ACHN (cell line): ENCODE results near the gene CUX1.
"Not testable (repeated sequence)": the region's sequence is repeated elsewhere in the genome, so short reads cannot be mapped to it uniquely, and the experiment has no call there.

Source experiments
- DNase-seq: peaks from one replicate; pipeline ENCODE4 v3.0.0-alpha.2; 2015
- in situ Hi-C: cut with HindIII; loops from 2 replicates; pipeline ENCODE4 v1.10.0; 2017; ENCODE audit warnings: low sequenced_read_pairs, low pct_ligation_motif_present, low pct_unique_long_range_greater_than_20kb

Gene CUX1

DNA sequence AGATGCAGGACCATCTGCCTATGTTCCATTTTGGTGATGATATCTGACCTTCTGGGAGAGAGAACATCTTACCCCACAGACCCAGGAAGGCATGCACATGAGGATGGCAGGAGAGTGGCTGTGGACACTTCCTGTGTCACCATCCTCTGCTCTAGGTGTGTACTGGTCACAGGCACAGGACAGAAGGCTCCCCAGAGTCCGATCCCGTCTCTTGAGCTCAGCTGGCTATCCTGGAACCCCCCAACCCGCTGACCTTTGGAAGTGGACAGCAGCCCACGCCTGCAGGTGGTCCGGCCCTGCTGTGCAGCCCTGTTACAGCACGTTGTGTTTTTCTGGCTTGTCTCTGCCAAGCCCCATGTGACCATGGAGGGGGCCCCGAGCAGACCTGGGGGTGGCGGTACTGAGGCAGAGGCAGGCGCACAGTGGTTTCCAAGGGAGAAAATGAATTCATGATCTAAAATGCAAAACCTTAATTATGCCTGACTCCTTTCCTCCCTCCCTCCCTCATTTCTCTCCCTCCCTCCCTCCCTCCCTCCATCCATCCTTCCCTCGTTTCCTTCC lies 178.8 kb downstream of the CUX1 start:
- no peak for DNase-seq
- in situ Hi-C loops: no loop called here

DNA sequence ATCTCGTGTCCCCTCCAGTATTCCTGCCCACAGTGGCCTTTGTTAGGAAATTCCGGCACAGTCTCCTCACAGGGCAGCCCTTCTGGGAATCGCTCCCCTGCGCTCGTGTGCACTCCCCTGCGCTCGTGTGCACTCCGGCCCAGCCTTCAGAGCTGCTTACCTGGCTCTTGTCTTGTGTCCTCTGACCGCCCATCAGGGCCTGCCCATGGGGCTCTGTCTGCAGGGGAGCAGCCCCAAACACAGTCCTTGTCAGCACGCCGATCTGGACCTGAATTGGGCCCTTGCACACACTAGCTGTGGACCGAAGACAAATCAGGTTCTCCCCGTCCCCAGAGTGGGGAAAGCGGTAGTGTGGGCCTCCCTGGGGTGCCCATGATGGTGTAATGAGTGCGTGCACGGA lies 179.4 kb downstream of the CUX1 start:
- no peak for DNase-seq
- in situ Hi-C loops: no loop called here

DNA sequence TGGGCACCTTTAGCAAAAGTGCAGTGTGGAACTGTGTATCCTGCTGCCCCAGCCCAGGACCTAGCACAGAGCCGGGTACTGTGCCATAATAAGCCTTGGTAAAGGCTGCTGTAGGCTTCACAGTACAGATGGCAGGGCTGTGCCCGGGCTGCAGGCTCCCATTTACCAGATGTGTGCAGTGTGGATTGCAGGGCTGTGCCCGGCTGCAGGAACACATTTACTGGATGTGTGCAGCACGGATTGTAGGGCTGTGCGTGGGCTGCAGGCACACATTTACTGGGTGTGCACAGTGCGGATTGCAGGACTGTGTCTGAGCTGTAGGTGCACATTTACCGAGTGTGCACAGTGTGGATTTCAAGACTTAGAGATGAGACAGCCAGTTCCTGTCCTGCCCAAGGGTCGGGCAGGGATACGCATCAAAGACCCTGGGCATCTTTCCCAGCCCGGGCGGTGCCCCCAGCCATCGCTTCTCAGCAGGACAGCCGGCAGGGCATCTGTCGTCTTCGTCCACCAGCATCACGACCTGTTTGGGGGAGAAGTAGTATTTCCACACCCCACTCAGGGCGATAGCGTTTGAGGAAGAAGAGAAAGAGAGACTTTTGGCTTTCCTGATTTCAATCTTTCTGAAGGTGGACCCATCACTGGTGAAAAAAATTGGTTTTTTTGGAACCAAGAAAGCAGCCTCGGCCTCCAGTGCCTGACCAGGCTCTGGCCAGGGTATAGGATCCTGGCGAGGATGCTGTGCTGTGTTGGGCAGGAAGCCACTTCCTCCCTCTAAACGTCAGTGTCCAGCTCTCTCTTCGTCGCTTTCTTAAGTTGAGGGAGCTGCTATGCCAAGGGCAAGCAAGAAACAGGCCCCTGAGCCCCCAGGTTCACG lies 180.8 kb downstream of the CUX1 start:
- in situ Hi-C loops: no loop called here
- no peak for DNase-seq

DNA sequence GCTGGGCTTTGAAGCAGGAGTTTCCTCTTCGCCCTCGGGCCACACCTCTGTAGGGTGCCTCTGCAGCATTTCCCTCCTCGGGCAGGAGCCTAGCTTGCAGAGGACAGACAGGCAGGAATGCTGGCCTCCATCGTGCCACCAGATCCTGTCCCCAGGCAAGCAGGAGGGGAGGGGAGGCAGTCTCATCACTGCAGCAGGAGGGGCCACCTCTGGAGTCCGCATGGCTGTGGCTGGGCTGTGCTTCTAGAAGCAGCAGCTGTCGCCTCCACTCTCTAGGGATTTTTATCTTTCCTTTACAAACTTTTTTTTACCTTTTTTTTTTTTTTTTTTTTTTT lies 181.4 kb downstream of the CUX1 start:
- in situ Hi-C loops: no loop called here
- no peak for DNase-seq

DNA sequence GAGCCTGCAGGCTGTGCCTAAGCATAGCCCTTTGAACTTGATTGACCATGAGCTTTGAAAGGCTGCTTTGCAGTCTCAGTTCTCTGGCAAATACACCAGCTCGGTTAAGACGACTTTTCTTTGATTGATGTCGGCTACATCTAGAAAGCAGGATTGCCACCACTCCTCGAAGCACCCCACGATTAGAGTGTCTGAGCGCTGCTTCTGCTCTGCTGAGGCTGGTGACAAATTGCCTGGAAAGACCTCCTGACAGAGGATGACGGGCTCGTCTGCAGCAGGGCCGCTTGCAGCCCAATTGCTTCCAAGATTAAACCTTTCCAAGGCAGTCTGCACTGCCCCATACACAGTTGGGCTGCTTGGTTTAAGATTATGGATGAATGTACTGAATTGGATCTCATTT lies 182.0 kb downstream of the CUX1 start:
- in situ Hi-C loops: no loop called here
- DNase-seq: no peak

DNA sequence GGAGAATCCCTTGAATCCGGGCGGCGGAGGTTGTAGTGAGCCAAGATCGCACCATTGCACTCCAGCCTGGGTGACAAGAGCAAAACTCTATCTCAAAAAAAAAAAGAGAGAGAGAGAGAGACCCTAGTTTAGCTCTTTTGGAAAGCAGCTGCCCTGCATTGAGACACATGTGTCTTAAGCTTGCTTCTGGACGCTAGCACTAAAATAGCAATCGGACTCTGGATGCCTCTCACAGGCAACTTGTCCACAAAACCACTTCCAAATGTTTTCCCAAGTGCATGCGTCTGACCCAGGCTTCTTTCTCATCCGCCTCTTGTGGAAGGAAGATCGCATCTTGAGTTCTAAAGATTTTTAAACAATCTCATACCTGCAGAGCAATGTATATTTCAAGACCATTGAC lies 182.7 kb downstream of the CUX1 start:
- in situ Hi-C loops: no loop called here
- DNase-seq: no peak

DNA sequence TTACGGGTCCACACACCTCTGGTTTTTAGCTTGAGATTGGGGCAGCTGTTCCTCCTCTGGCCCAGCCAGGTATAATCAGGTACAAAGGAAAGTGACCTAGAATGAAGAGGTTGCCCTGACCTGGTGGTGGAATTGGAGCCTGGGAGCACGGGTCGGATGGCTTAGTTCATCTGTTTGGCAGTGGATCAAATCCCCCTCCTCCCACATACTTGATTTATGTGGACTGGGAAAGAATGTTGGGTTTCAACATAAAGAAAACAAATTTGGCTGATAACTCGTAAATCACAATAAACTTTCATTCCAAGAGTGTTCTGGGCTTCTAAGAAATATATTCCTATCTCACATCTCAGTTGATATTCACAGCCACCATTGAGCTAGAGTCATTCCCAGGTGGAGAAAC lies 186.8 kb downstream of the CUX1 start:
- DNase-seq: no peak
- in situ Hi-C loops: no loop called here

DNA sequence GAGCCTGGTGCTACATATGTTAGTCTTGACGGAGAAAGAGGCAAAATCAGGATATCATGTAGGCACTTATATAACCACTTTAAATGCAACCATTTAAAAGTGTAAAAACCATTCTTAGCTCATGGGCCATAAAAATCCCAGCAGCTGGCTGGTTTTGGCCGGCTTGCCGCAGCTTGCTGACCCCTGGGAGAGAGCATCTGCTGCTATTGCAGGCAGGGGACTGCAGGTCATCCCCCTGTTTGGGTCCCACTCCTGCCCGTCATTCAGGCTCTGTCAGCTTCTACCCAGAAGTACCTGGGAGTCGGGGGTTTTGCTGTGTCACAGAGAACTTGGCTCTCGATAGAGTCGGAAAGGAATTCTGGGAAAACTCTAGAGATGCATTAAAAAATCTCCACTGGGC lies 187.4 kb downstream of the CUX1 start:
- no peak for DNase-seq
- in situ Hi-C loops: no loop called here

DNA sequence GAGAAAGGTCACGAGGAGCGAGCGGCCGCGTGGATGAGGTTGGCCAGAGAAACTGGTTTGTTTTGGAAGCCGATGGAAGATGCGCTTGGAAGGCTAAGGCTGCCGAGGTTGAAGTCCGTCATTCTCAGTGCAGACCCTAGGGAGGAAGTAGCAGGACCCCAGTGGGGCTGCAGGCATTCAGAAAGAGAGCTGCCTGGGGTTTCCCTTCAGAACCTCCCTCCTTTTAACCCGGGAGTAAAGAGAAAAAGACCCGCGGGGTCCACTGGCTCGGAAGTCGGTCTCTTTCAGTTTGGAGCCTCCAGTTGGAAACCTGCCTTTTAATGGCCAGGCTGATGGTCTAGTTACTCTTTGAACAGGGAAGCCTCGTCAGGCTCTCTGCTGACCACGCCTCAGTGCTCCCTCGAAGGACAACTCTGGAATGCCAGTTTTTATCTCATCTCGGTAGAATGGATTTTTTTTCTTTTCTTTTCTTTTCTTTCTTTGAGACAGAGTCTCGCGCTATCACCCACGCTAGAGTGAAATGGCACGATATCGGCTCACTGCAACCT lies 188.6 kb downstream of the CUX1 start:
- in situ Hi-C loops: no loop called here
- no peak for DNase-seq

DNA sequence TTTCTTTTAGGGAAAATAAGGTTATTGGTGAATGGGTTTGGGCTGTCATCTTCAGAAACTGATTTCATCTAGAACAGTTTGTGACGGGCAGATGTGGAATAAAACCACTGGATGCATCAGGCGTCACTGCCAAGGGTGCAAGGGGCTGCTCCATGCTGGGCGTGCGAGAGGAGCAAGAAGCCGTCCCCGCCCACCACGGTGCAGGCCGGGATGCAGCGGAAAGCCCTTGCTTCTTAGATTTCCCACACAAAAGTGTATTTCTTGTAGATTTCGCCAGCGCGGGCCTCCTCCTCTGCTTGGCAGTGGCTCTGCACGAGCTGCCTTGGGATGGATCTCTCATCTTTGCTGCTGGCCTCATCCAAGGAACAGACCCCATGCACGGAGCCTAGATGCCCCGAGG lies 189.3 kb downstream of the CUX1 start:
- in situ Hi-C loops: no loop called here
- no peak for DNase-seq

DNA sequence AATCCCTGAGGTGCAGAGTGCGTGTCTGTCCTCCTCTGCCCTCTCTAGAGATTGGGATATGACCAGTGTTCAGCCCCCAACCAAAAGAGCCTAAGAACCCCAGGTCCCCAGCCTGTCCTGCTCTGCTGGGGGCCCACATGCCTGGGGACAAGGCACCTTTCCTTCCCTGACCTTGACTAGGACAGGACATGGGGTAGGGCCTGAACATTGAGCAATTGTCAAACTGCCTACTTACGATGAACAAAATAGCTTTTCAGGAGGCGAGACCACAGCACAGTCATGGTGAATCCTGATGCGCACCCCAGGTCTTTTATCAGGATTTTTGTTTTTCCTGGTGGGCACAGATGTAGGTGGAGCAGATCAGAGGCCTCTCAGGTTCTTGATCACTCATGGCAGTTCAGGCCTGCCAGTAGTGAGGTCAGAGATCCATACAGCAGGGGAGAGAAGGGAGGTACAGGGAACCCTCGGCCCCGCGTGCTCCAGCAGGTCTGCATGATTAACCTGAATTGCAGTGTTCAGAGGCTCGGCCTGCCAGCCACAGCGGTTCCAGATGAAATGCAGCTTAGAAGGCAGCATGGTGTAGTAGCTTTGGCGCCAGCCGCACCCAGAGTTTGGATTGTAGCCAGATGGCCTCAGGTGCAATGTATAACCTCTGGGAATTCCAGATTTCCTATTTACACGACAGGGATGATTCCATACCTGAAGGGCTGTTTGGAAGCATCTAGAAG lies 191.3 kb downstream of the CUX1 start:
- in situ Hi-C loops: no loop called here
- no peak for DNase-seq

DNA sequence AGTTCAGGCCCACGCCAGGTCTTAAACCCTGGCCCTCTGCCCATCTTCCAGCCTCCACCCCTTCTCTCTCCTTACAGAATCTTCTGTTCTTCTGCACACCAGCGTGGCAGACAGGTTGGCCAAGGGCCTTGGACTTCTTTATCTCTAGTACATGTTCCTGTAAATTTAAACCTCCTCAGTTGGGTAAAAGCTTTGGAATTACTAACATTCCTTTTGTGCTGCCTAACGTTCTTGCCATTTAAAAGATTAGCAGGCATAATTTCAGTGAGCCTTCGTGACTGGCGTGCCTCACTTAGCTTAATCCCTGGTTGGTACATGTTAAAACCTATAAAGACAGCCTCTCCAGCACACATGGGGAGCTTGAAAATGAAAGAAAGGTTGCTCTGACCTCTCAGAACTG lies 192.2 kb downstream of the CUX1 start:
- DNase-seq: no peak
- in situ Hi-C loops: no loop called here

DNA sequence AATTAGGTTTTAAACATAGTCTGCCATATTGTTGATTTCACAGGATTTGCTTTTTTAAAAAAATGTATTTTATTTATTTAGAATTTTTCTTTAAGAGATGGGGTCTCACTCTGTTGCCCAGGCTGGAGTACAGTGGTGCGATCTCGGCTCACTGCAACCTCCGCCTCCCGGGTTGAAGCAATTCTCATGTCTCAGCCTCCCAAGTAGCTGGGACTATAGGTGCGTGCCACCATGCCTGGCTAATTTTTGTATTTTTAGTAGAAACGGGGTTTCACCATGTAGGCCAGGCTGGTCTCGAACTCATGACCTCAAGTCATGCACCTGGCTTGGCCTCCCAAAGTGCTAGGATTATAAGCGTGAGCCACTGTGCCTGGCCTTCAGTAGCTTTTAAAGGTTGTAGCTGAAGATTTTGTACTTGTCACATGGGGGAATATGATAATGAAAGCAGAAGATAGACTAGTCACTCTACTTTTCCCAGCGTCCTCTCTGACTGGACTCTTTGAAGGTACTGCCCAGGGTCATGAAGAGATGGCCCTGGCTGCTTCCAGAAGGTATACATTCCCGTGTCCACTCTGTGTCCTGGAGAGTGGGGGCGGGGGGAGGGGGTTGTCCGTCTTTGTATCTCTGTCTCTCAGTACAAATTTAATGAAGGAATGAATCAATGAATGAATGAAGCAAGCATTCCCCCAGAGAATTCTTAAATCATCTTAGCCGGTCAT lies 194.8 kb downstream of the CUX1 start:
- DNase-seq, in situ Hi-C loops: not testable (repeated sequence)

DNA sequence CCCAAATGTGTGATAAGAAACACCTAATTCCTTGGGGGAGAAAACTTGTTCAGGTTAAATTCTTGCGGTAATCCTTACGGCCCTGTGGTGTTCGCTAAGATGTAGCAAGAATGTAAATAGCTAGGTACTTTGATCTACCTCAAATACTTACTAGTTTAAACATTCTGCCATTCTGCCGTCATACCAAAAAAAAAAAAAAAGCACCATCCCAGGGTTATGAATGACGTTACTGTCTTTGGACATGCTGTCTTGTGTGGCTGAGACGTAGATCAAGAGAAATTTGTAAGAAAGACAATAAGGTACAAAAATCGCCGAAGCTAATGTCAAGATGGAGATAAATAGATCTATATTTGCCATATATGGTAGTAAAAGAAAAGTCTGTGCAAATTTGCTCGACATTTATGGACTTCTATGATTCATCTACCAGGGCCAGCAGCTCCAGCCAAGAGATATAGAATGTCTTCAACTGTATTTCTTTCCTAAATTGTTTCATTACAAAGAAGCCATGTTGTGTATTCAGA lies 195.6 kb downstream of the CUX1 start:
- DNase-seq: no peak
- in situ Hi-C loops: no loop called here

DNA sequence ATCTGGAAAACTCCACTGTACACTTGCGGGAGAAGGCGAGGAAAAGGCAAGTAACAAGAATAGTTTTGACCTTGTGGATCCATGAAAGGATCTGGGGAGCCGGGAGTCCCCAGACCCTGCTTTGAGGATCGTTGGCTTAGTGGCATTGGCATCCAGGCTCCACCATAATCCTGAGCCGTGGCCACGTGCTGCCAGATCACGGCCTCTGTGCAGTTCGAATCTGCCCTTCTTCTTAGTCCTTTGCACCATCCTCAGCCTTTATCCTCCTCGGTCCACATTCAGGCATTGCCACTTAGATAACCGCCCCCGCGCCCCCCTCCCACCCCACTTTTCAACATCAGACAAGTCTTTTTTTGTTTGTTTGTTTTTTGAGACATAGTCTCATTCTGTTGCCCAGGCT lies 201.4 kb downstream of the CUX1 start:
- DNase-seq: no peak

DNA sequence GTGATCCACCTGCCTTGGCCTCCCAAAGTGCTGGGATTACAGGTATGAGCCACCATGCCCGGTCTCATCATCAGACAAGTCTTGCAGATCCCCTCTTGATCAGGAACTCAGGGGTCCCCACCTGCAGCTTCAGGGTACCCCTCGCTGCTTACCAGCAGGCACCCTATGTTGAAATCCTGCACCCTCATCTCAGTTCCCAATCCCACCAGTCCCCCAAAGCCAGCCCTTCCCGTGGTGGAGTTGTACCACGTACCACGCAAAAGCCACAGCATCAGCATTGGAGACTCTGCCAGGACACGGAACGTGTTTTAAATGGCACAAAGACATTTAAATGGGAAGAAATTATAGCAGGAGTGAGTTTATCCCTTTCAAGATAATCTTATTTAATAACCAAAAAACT lies 202.0 kb downstream of the CUX1 start:
- in situ Hi-C loops: no loop called here

More for the DNA sequence above, 201.4 kb downstream of the CUX1 start:
- in situ Hi-C loops: no loop called here

DNA sequence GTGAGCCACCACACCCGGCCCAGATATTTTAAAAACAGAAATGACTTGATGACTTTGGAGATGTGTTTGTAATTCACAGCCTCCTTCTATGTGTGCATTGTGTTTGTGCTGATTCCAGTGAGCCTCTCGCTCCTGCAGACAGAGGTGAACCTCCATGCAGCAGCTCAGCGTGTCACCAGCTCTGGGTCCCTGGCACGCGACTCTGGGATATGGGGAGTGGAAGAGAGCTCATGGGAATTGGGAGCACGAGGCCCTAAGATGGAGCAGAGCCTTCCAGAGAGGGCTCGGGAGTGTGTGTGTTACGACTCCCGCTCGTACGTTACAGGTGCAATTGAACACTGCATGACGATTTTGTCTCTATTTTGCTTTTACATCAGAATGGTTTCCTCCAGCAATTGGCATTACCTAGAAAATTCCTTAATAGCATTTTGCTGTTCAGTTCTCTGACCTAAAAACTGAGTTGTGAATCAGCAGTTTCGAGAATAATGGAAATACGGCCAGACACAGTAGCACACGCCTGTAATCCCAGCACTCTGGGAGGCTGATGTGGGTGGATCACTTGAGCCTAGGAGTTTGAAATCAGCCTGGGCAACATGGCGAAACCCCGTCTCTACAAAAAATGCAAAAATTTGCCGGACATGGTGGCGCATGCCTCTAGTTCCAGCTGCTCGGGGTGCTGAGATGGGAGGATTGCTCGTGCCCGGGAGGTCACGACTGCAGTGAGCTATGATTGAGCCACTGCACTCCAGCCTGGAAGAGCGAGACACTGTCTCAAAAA lies 204.6 kb downstream of the CUX1 start:
- no peak for DNase-seq
- in situ Hi-C loops: no loop called here

More for the DNA sequence above, 202.0 kb downstream of the CUX1 start:
- no peak for DNase-seq
